GM12878 (cell line): ENCODE results near the gene PHYHIPL. TPM values are rescaled to one million over a fixed set of nuclear protein-coding genes. Genes with fewer than 3 reads are reported as not detected.

ENCODE experiments used
- ATAC-seq: fragments of 200-7000 bp; cut with Tn5 transposase; 3 replicates; pipeline ENCODE4 v1.9.1; 2020; ENCODE audit warnings: mild to moderate bottlenecking, moderate library complexity
- BruUV-seq: library from RNA; stranded (reverse); fragments of 400-500 nt; replicated peaks from 2 replicates; lab custom pipeline; 2021; lab: Mats Ljungman, UMichigan
- CTCF ChIA-PET: fragments of 300-600 bp; sonication (Branson Sonifier 250); formaldehyde crosslinking; extraction: SDS; loops from one replicate; lab custom pipeline; 2021; ENCODE audit warnings: inconsistent platforms; lab: Yijun Ruan, JAX
- POLR2A ChIA-PET: fragments of 350-600 bp; formaldehyde crosslinking; extraction: SDS; loops from one replicate; lab custom pipeline; 2021; ENCODE audit warnings: inconsistent platforms; lab: Charles Lee
- RAD21 ChIA-PET: fragments of 300-600 bp; sonication (Branson Sonifier 250); formaldehyde crosslinking; loops from one replicate; lab custom pipeline; 2023; ENCODE audit warnings: antibody characterized with exemption; ENCODE audit not compliant: unreplicated experiment; lab: Charles Lee
- SMC1A ChIA-PET: fragments of 300-600 bp; sonication (Branson Sonifier 250); formaldehyde crosslinking; loops from one replicate; lab custom pipeline; 2023; ENCODE audit not compliant: unreplicated experiment, uncharacterized antibody; lab: Charles Lee
- DNase-seq: peaks from one replicate; pipeline ENCODE4 v3.0.0-alpha.2; 2011; ENCODE audit warnings: low read depth, low spot score
- FAIRE-seq: peaks from 3 replicates; lab custom pipeline; 2011; peaks lifted over from hg19 to GRCh38; lab: Jason Lieb, UNC
- H2AFZ ChIP-seq: 2 replicates; pipeline ENCODE4 v1.6.0; 2011; ENCODE audit warnings: low read depth, low read length, control low read depth; ENCODE audit not compliant: control insufficient read depth
- H3K27ac ChIP-seq: 2 replicates; pipeline ENCODE4 v1.5.1; 2011; ENCODE audit warnings: control low read depth; ENCODE audit not compliant: control insufficient read depth, insufficient read depth
- H3K27me3 ChIP-seq, 2 experiments: replicated peaks in 1 of 2; 2 replicates each; pipeline versions ENCODE4 v1.6.0 to v1.6.1; 2011; ENCODE audit warnings: low read length in 1 of 2; ENCODE audit not compliant: control insufficient read depth in 2 of 2, insufficient read depth in 2 of 2
- H3K36me3 ChIP-seq, 2 experiments: 2 replicates each; pipeline ENCODE4 v1.5.1; 2011; ENCODE audit warnings: low read length in 1 of 2; ENCODE audit not compliant: control insufficient read depth in 2 of 2, insufficient read depth in 2 of 2
- H3K4me1 ChIP-seq: 2 replicates; pipeline ENCODE4 v1.6.1; 2011; ENCODE audit warnings: mild to moderate bottlenecking, low read length, moderate library complexity, mixed read lengths; ENCODE audit not compliant: control insufficient read depth, insufficient read depth
- H3K4me2 ChIP-seq: 2 replicates; pipeline ENCODE4 v1.6.0; 2011; ENCODE audit warnings: control low read depth; ENCODE audit not compliant: control insufficient read depth, insufficient read depth
- H3K4me3 ChIP-seq: fragments of 200-600 bp; sonication (generic); 2 replicates; pipeline ENCODE4 v1.5.1; 2016
- H3K79me2 ChIP-seq: 2 replicates; pipeline ENCODE4 v1.6.0; 2011; ENCODE audit warnings: low read length; ENCODE audit not compliant: control insufficient read depth, insufficient read depth
- H3K9ac ChIP-seq: 2 replicates; pipeline ENCODE4 v1.8.0; 2011; ENCODE audit warnings: low read length, control low read depth, mixed read lengths; ENCODE audit not compliant: control insufficient read depth, insufficient read depth
- H3K9me3 ChIP-seq: replicated peaks from 3 replicates; pipeline ENCODE4 v1.5.1; 2011; ENCODE audit warnings: mild to moderate bottlenecking, low read length; ENCODE audit not compliant: control insufficient read depth, insufficient read depth
- H4K20me1 ChIP-seq: 2 replicates; pipeline ENCODE4 v1.6.0; 2011; ENCODE audit not compliant: control insufficient read depth, insufficient read depth
- BRCA1 ChIP-seq: IDR thresholded peaks from 2 replicates; pipeline ENCODE4 v1.6.1; 2011; ENCODE audit warnings: low read depth, low read length, improper control_type of control experiment
- CTCF ChIP-seq, 3 experiments: IDR thresholded peaks in 2 of 3; conservative IDR thresholded peaks in 1 of 3; 2 replicates each; pipeline ENCODE4 v1.5.1; 2011; ENCODE audit warnings: low read depth in 3 of 3, low read length in 3 of 3, mild to moderate bottlenecking in 3 of 3, control low read depth in 2 of 3, moderate library complexity in 2 of 3, inconsistent platforms in 1 of 3, mixed read lengths in 1 of 3; ENCODE audit not compliant: control insufficient read depth in 2 of 3, insufficient read depth in 1 of 3; ENCODE audit errors: extremely low read depth in 1 of 3
- GABPA ChIP-seq: IDR thresholded peaks from 2 replicates; pipeline ENCODE4 v1.6.1; 2014; ENCODE audit warnings: antibody characterized with exemption, low read depth, mild to moderate bottlenecking, inconsistent platforms
- NR2C2 ChIP-seq: IDR thresholded peaks from 2 replicates; pipeline ENCODE4 v1.6.1; 2011; ENCODE audit warnings: borderline replicate concordance, low read depth; ENCODE audit not compliant: control insufficient read depth, insufficient read length
- RAD21 ChIP-seq: IDR thresholded peaks from 2 replicates; pipeline ENCODE4 v1.6.1; 2011; ENCODE audit warnings: mild to moderate bottlenecking, low read depth, low read length, moderate library complexity; ENCODE audit not compliant: insufficient read depth
- RB1 ChIP-seq: fragments of 450-650 bp; formaldehyde crosslinking; IDR thresholded peaks from 2 replicates; pipeline ENCODE4 v1.6.1; 2017; ENCODE audit warnings: mild to moderate bottlenecking, borderline replicate concordance
- SKIL ChIP-seq: fragments of 450-650 bp; IDR thresholded peaks from 2 replicates; pipeline ENCODE4 v1.6.1; 2017; ENCODE audit warnings: mild to moderate bottlenecking, low read depth, inconsistent platforms; ENCODE audit not compliant: poor library complexity, severe bottlenecking
- SMC3 ChIP-seq: IDR thresholded peaks from 2 replicates; pipeline ENCODE4 v1.6.1; 2011; ENCODE audit warnings: low read length, improper control_type of control experiment, borderline replicate concordance
- TCF7 ChIP-seq: IDR thresholded peaks from 2 replicates; pipeline ENCODE4 v1.6.1; 2014; ENCODE audit warnings: antibody characterized with exemption, borderline replicate concordance
- WGBS: methylation state at CpG from one replicate; pipeline ENCODE4 v1.1.6; 2016; ENCODE audit warnings: low lambda C conversion rate; ENCODE audit not compliant: insufficient replicate concordance, insufficient coverage; ENCODE audit errors: missing lambda C conversion rate; 5-methylcytosine and 5-hydroxymethylcytosine counted together
- in situ Hi-C: fragments of 300-500 bp; cut with MboI; formaldehyde crosslinking; loops from 9 replicates; pipeline ENCODE4 v1.14.3; 2018; ENCODE audit warnings: mixed read lengths
- intact Hi-C: fragments of 100-400 bp; cut with micrococcal nuclease; formaldehyde crosslinking; loops from one replicate; pipeline ENCODE4 v1.14.2; 2022; ENCODE audit not compliant: unreplicated experiment
- polyA plus RNA-seq, 11 experiments: library from polyadenylated mRNA; depleted of rRNA in 4 of 11; unstranded in 6 of 11; stranded (reverse) in 5 of 11; fragments of >200 nt; fragmentation: Nextera tagmentation in 4 of 11; fragmentation: Illumina TruSeq in 1 of 11; extraction: Ambion mirVana in 4 of 11; extraction: Trizol in 1 of 11; gene quantifications; 1 replicate in 1 of 11; 2 replicates in 10 of 11; pipeline versions ENCODE4 v1.2.1 to v1.2.3, GENCODE V29; 2011 to 2016; ENCODE audit warnings: inconsistent platforms in 2 of 11, missing spikeins in 2 of 11, low read depth in 1 of 11
- total RNA-seq, 4 experiments: library from RNA; depleted of rRNA in 3 of 4; stranded (reverse); fragments of >200 nt in 3 of 4; fragmentation: Illumina TruSeq in 1 of 4; extraction: Trizol in 1 of 4; gene quantifications; 2 replicates each; pipeline versions ENCODE4 v1.2.1 to v1.2.3, GENCODE V29; 2013 to 2021
- TF ChIP-seq, protein P1 (sequence below): fragments of 450-650 bp; IDR thresholded peaks from 2 replicates; pipeline ENCODE4 v1.6.1; 2018; ENCODE audit warnings: mild to moderate bottlenecking, low read depth, moderate library complexity; ENCODE audit not compliant: partially characterized antibody

The PHYHIPL gene
- total and polyA plus RNA-seq, 10 of the 15 experiments (the other 5 are each of a cell fraction or from before 2014, with no cell fraction given): 0.06 to 0.40 (median 0.18) TPM; not detected in 2

- Histone ChIP-seq H4K20me1 (no peaks in the 10 kb centered on the region), H3K36me3 (no peaks in the 10 kb centered on the region), H3K9ac (no peak overlapping the region), H3K4me2 (no peak overlapping the region), H3K9me3 (no peaks in the 10 kb centered on the region; the same call in 2 of the 3 replicates), H3K4me3 (no peak overlapping the region), H3K79me2 (no peaks in the 10 kb centered on the region), H2AFZ (no peak overlapping the region), H3K27ac (no peak overlapping the region), H3K4me1 (no peaks in the 10 kb centered on the region), H3K27me3 (peaks cover 0 to 4% of the 10 kb centered on the region in 2 experiments; a peak in 1 of 4 replicates)
- peak; percentile 90 for ATAC-seq
- 0% methylated on average over 2 of the region's 2 CpGs for WGBS
- ChIA-PET RAD21 (interaction anchor here (0.8 to 3.2 kb wide), 7 partner anchors 57 to 229 kb away, joined by 3 to 37 read pairs (median 4); no protein-coding TSS in a partner anchor), CTCF (interaction anchor here (0.7 to 3.0 kb wide), 13 partner anchors 9 to 397 kb away, joined by 3 to 66 read pairs (median 4); no protein-coding TSS in a partner anchor), SMC1A (interaction anchor here (0.5 to 2.8 kb wide), 13 partner anchors 9 to 228 kb away, joined by 3 to 50 read pairs (median 4); no protein-coding TSS in a partner anchor), POLR2A (no interaction called here)
- intact Hi-C loops: loop anchor here (1.0 to 5.0 kb wide), 4 partner anchors 74 to 229 kb away; no protein-coding TSS in a partner anchor
- peak; percentile 87 for FAIRE-seq
- DNase-seq: peak; percentile 17
- TF ChIP-seq SMC3 (peak; percentile 69; the same call in 1 of the 2 replicates), RAD21 (peak; percentile 80), GABPA (no peak), SKIL (peak; percentile 20), BRCA1 (no peak), CTCF (IDR thresholded peaks at IDR 0.05 in 2 of 3, conservative IDR thresholded peaks at IDR 0.05 in 1 of 3; ENCODE audit: control insufficient read depth in 2 of 3, extremely low read depth in 1 of 3, insufficient read depth in 1 of 3, low read depth in 3 of 3, low read length in 3 of 3) (peak; percentile 37 to 67 (median 55); a peak in 5 of 6 replicates), RB1 (no peak), TCF7 (peak; percentile 71; the same call in 1 of the 2 replicates), NR2C2 (no peak)
- TF ChIP-seq, protein P1, sequence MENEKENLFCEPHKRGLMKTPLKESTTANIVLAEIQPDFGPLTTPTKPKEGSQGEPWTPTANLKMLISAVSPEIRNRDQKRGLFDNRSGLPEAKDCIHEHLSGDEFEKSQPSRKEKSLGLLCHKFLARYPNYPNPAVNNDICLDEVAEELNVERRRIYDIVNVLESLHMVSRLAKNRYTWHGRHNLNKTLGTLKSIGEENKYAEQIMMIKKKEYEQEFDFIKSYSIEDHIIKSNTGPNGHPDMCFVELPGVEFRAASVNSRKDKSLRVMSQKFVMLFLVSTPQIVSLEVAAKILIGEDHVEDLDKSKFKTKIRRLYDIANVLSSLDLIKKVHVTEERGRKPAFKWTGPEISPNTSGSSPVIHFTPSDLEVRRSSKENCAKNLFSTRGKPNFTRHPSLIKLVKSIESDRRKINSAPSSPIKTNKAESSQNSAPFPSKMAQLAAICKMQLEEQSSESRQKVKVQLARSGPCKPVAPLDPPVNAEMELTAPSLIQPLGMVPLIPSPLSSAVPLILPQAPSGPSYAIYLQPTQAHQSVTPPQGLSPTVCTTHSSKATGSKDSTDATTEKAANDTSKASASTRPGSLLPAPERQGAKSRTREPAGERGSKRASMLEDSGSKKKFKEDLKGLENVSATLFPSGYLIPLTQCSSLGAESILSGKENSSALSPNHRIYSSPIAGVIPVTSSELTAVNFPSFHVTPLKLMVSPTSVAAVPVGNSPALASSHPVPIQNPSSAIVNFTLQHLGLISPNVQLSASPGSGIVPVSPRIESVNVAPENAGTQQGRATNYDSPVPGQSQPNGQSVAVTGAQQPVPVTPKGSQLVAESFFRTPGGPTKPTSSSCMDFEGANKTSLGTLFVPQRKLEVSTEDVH: peak; percentile 39
- TF ChIP-seq, all 136 proteins: peak for 6
- no TSS peak for BruUV-seq
- in situ Hi-C loops: loop anchor here (5.0 kb wide), 1 partner anchor 229 kb away; no protein-coding TSS in a partner anchor
Observed at GRCh38 chr10:59181668-59182067, 5.2 kb downstream of the PHYHIPL start.
